Body of pancreas (tissue), 4 donors: ENCODE measurements around the gene SATB2.

Source experiments
- CTCF ChIP-seq, 7 experiments: fragments of 450-650 bp in 4 of 7; fragments of 200-600 bp in 3 of 7; sonication (generic) in 3 of 7; IDR thresholded peaks; one replicate each; pipeline ENCODE4 v1.5.1; 2016 to 2019; ENCODE audit warnings: antibody characterized with exemption in 7 of 7
- POLR2A ChIP-seq, 3 donors: fragments of 450-650 bp; IDR thresholded peaks; one replicate each; pipeline ENCODE4 v1.6.1; 2016; ENCODE audit warnings: antibody characterized with exemption in 3 of 3, mild to moderate bottlenecking in 2 of 3

DNA sequence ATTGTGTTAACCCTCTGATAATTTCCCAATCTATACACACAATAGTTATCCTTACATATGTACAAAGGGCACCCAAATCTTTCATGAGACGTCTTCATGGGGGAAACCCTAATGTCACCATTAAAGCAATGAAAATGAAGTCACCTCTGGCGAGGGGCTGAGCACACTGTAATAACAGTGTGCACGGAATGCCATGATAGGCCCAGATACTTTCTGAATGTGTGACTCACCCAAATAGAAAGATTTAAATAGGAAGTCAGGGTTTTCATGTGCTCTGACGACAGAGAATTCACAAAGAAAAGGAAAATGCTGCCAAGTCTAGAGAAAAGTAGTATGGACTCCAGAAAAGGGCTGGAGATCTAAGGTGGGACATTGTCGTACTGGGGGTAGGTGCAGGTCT is 128.3 kb downstream of the SATB2 start:
- TF ChIP-seq POLR2A (IDR thresholded peaks at IDR 0.05) (no peak), CTCF (IDR thresholded peaks at IDR 0.05) (no peak)
